K562 (cell line): ENCODE measurements around the gene DDAH2. TPM values are rescaled to one million over a fixed set of nuclear protein-coding genes. Genes with fewer than 3 reads are reported as not detected.

Experiments used
- CBFB ChIP-seq: sonication (generic); formaldehyde crosslinking; IDR thresholded peaks from 2 replicates; pipeline ENCODE4 v1.4.0; 2020; ENCODE audit warnings: mild to moderate bottlenecking, missing genetic modification reagents
- DIDO1 ChIP-seq: fragments of 450-650 bp; IDR thresholded peaks from 2 replicates; pipeline ENCODE4 v1.6.1; 2016; ENCODE audit warnings: low read depth, missing biosample characterization, missing genetic modification characterization
- FOXA3 ChIP-seq, 2 experiments: fragments of 450-650 bp in 1 of 2; sonication (generic) in 1 of 2; formaldehyde crosslinking; IDR thresholded peaks in 1 of 2; conservative IDR thresholded peaks in 1 of 2; 2 replicates each; pipeline versions ENCODE4 v1.4.0 to v1.8.0; 2020 to 2022; ENCODE audit warnings: mild to moderate bottlenecking in 2 of 2, missing genetic modification reagents in 1 of 2
- HLTF ChIP-seq: fragments of 450-650 bp; IDR thresholded peaks from 2 replicates; pipeline ENCODE4 v1.6.1; 2016
- KLF13 ChIP-seq: fragments of 450-650 bp; IDR thresholded peaks from 2 replicates; pipeline ENCODE4 v1.6.1; 2016; ENCODE audit warnings: missing genetic modification characterization, low read depth, mild to moderate bottlenecking, missing compliant biosample characterization, moderate library complexity, borderline replicate concordance
- MAZ ChIP-seq, 2 experiments: fragments of 450-650 bp in 1 of 2; sonication (generic) in 1 of 2; formaldehyde crosslinking; IDR thresholded peaks in 1 of 2; conservative IDR thresholded peaks in 1 of 2; 2 replicates each; pipeline versions ENCODE4 v1.4.0 to v1.5.0; 2020; ENCODE audit warnings: mild to moderate bottlenecking in 1 of 2, missing genetic modification reagents in 1 of 2
- NR2C2 ChIP-seq, 2 experiments: fragments of 200-800 bp in 1 of 2; sonication (Bioruptor generic) in 1 of 2; sonication (generic) in 1 of 2; formaldehyde crosslinking in 1 of 2; IDR thresholded peaks; 2 replicates each; pipeline versions ENCODE4 v1.6.1 to v1.8.0; 2016 to 2022; ENCODE audit warnings: mild to moderate bottlenecking in 1 of 2, missing compliant biosample characterization in 1 of 2, missing genetic modification characterization in 1 of 2, missing genetic modification reagents in 1 of 2
- PBX2 ChIP-seq, 2 experiments: IDR thresholded peaks in 1 of 2; conservative IDR thresholded peaks in 1 of 2; 2 replicates each; pipeline ENCODE4 v1.6.1; 2016; ENCODE audit warnings: low read depth in 2 of 2, mild to moderate bottlenecking in 1 of 2, missing compliant biosample characterization in 1 of 2, missing genetic modification characterization in 1 of 2, moderate library complexity in 1 of 2
- PCBP2 ChIP-seq: fragments of 200-400 bp; formaldehyde crosslinking; IDR thresholded peaks from 2 replicates; pipeline ENCODE4 v1.6.1; 2018; ENCODE audit warnings: low read length, low read depth, mild to moderate bottlenecking, moderate library complexity; ENCODE audit not compliant: poor library complexity, severe bottlenecking
- PTBP1 ChIP-seq: fragments of 200-400 bp; formaldehyde crosslinking; IDR thresholded peaks from 2 replicates; pipeline ENCODE4 v1.6.1; 2017; ENCODE audit warnings: low read depth, low read length
- THRB ChIP-seq: fragments of 450-650 bp; formaldehyde crosslinking; conservative IDR thresholded peaks from 2 replicates; pipeline ENCODE4 v1.4.0; 2022; ENCODE audit warnings: mild to moderate bottlenecking, missing genetic modification characterization
- ZBTB9 ChIP-seq: fragments of 450-650 bp; formaldehyde crosslinking; IDR thresholded peaks from 2 replicates; pipeline ENCODE4 v1.4.0; 2020; ENCODE audit warnings: mild to moderate bottlenecking, moderate library complexity
- ZNF511 ChIP-seq: sonication (generic); formaldehyde crosslinking; IDR thresholded peaks from 2 replicates; pipeline ENCODE4 v1.8.0; 2022; ENCODE audit warnings: mild to moderate bottlenecking, missing genetic modification reagents
- ZNF518B ChIP-seq: fragments of 250-450 bp; sonication (Bioruptor Pico); IDR thresholded peaks from 2 replicates; pipeline ENCODE4 v1.5.0; 2021; ENCODE audit warnings: mild to moderate bottlenecking, moderate library complexity
- ZNF830 ChIP-seq: fragments of 250-450 bp; sonication (Bioruptor Pico); IDR thresholded peaks from 2 replicates; pipeline ENCODE4 v1.5.0; 2021; ENCODE audit warnings: mild to moderate bottlenecking
- polyA plus RNA-seq, 8 experiments: library from polyadenylated mRNA; depleted of rRNA in 4 of 8; stranded (reverse) in 5 of 8; unstranded in 3 of 8; fragments of >200 nt; fragmentation: Nextera tagmentation in 2 of 8; fragmentation: Illumina TruSeq in 1 of 8; extraction: Ambion mirVana in 2 of 8; extraction: Trizol in 1 of 8; gene quantifications; 2 replicates each; pipeline versions ENCODE4 v1.2.1 to v1.2.3, GENCODE V29; 2011 to 2014; ENCODE audit warnings: inconsistent platforms in 1 of 8, missing spikeins in 1 of 8
- total RNA-seq, 7 experiments: library from RNA; depleted of rRNA in 6 of 7; stranded (reverse); fragments of >200 nt in 6 of 7; fragmentation: Illumina TruSeq in 2 of 7; extraction: Trizol in 2 of 7; gene quantifications; 2 replicates each; pipeline versions ENCODE4 v1.2.1 to v1.2.3, GENCODE V29; 2011 to 2021; ENCODE audit warnings: low replicate concordance in 1 of 7

Gene DDAH2
- total and polyA plus RNA-seq, 9 of the 15 experiments (the other 6 are each of a cell fraction or from before 2014, with no cell fraction given) = 1.8 to 45.4 (median 21.4) TPM

- TF ChIP-seq THRB (CRISPR knock-in tag) (peak; percentile 99), NR2C2 (CRISPR knock-in tag; IDR thresholded peaks at IDR 0.05) (peak; percentile 82), NR2C2 (tag; IDR thresholded peaks at IDR 0.05) (no peak), PBX2 (CRISPR knock-in tag; IDR thresholded peaks at IDR 0.05; ENCODE audit: low read depth) (no peak), PBX2 (tag; conservative IDR thresholded peaks at IDR 0.05; ENCODE audit: low read depth) (peak; percentile 94), HLTF (peak; percentile 95), FOXA3 (CRISPR knock-in tag; conservative IDR thresholded peaks at IDR 0.05 in 1 of 2, IDR thresholded peaks at IDR 0.05 in 1 of 2) (0 out of 4 replicates have a peak, but pooled peaks of 1 of the 2 experiments have one; percentile 4), ZNF830 (0 out of 2 replicates have a peak, but pooled peaks have one; percentile 18), DIDO1 (tag) (0 out of 2 replicates have a peak, but pooled peaks have one; percentile 16), MAZ (CRISPR knock-in tag; conservative IDR thresholded peaks at IDR 0.05 in 1 of 2, IDR thresholded peaks at IDR 0.05 in 1 of 2) (peak in 1 of 2 experiments; percentile 70), PCBP2 (no peak), ZNF518B (CRISPR knock-in tag) (no peak), PTBP1 (peak; percentile 39; the same call in 1 of the 2 replicates), CBFB (CRISPR knock-in tag) (peak; percentile 72; the same call in 1 of the 2 replicates), ZBTB9 (CRISPR knock-in tag) (peak; percentile 19; the same call in 1 of the 2 replicates), ZNF511 (CRISPR knock-in tag) (no peak), KLF13 (tag) (peak; percentile 83)
Measured at GRCh38 chr6:31734821-31735406, 5.8 kb upstream of the DDAH2 start (continued).
